H1 (cell line): ENCODE measurements around the gene PLD5. TPM values are rescaled to one million over a fixed set of nuclear protein-coding genes. Genes with fewer than 3 reads are reported as not detected.

ENCODE experiments used
- CTCF ChIA-PET: fragments of 300-600 bp; sonication (Branson Sonifier 250); formaldehyde crosslinking; loops from one replicate; lab custom pipeline; 2021; ENCODE audit not compliant: partially characterized antibody; lab: Charles Lee
- POLR2A ChIA-PET: fragments of 300-600 bp; sonication (Branson Sonifier 250); formaldehyde crosslinking; loops from one replicate; lab custom pipeline; 2021; ENCODE audit warnings: inconsistent platforms; ENCODE audit not compliant: partially characterized antibody; lab: Charles Lee
- DNase-seq, 2 experiments: peaks; one replicate each; pipeline versions ENCODE4 v3.0.0 to v3.0.0-alpha.2; 2010 to 2022; ENCODE audit warnings: low spot score in 2 of 2, low read depth in 1 of 2, mixed read lengths in 1 of 2
- FAIRE-seq: peaks from 2 replicates; lab custom pipeline; 2011; peaks lifted over from hg19 to GRCh38; lab: Jason Lieb, UNC
- H2AFZ ChIP-seq: 2 replicates; pipeline ENCODE4 v1.8.1; 2012; ENCODE audit warnings: low read length, inconsistent platforms
- H2AK5ac ChIP-seq: 2 replicates; pipeline ENCODE4 v1.6.1; 2013; ENCODE audit warnings: low read depth, low read length
- H2BK120ac ChIP-seq: replicated peaks from 2 replicates; pipeline ENCODE3; 2013; ENCODE audit warnings: low read depth, low read length, inconsistent platforms
- H2BK12ac ChIP-seq: 2 replicates; pipeline ENCODE4 v1.6.1; 2013; ENCODE audit warnings: low read depth, low read length
- H2BK15ac ChIP-seq: 2 replicates; pipeline ENCODE4 v1.6.1; 2013; ENCODE audit warnings: low read length
- H2BK20ac ChIP-seq: 2 replicates; pipeline ENCODE4 v1.6.1; 2013; ENCODE audit warnings: low read length
- H2BK5ac ChIP-seq: 2 replicates; pipeline ENCODE4 v1.6.1; 2013; ENCODE audit warnings: low read depth, low read length
- H3K14ac ChIP-seq: 2 replicates; pipeline ENCODE4 v1.6.1; 2013; ENCODE audit warnings: inconsistent platforms; ENCODE audit not compliant: insufficient read length
- H3K18ac ChIP-seq: 2 replicates; pipeline ENCODE4 v1.6.1; 2013; ENCODE audit warnings: low read length; ENCODE audit errors: extremely low read depth
- H3K23ac ChIP-seq: 2 replicates; pipeline ENCODE4 v1.6.1; 2013; ENCODE audit warnings: inconsistent platforms; ENCODE audit not compliant: insufficient read length
- H3K23me2 ChIP-seq: 2 replicates; pipeline ENCODE4 v1.6.1; 2013; ENCODE audit warnings: low read depth, low read length
- H3K27ac ChIP-seq: 2 replicates; pipeline ENCODE4 v1.6.1; 2011; ENCODE audit warnings: low read depth, low read length, inconsistent platforms
- H3K27me3 ChIP-seq, 4 experiments: replicated peaks in 1 of 4; 1 replicate in 1 of 4; 2 replicates in 3 of 4; pipeline versions ENCODE4 v1.6.1 to v1.8.1; 2011 to 2013; ENCODE audit warnings: low read length in 3 of 4, mild to moderate bottlenecking in 3 of 4, inconsistent platforms in 2 of 4, mixed read lengths in 2 of 4, moderate library complexity in 1 of 4; ENCODE audit not compliant: control insufficient read depth in 3 of 4, insufficient read depth in 3 of 4; ENCODE audit errors: extremely low read depth in 1 of 4
- H3K36me3 ChIP-seq, 4 experiments: 2 replicates each; pipeline versions ENCODE4 v1.6.1 to v1.8.1; 2011 to 2013; ENCODE audit warnings: mild to moderate bottlenecking in 4 of 4, low read length in 3 of 4, moderate library complexity in 2 of 4, control low read depth in 1 of 4, inconsistent platforms in 1 of 4; ENCODE audit not compliant: insufficient read depth in 4 of 4, control insufficient read depth in 2 of 4
- H3K4ac ChIP-seq: replicated peaks from 2 replicates; pipeline ENCODE3; 2013; ENCODE audit warnings: low read length, low read depth, mixed read lengths, inconsistent platforms; ENCODE audit not compliant: insufficient read length
- H3K4me1 ChIP-seq, 4 experiments: replicated peaks in 1 of 4; 1 replicate in 1 of 4; 2 replicates in 3 of 4; pipeline versions ENCODE4 v1.6.1 to v1.8.1; 2011 to 2013; ENCODE audit warnings: low read length in 3 of 4, inconsistent platforms in 2 of 4, mixed read lengths in 1 of 4; ENCODE audit not compliant: insufficient read depth in 4 of 4, control insufficient read depth in 3 of 4
- H3K4me2 ChIP-seq, 2 experiments: 2 replicates each; pipeline versions ENCODE4 v1.6.1 to v1.8.1; 2011 to 2013; ENCODE audit warnings: low read depth in 2 of 2, low read length in 2 of 2, control low read depth in 1 of 2, inconsistent platforms in 1 of 2, mild to moderate bottlenecking in 1 of 2; ENCODE audit not compliant: insufficient read depth in 1 of 2
- H3K4me3 ChIP-seq, 4 experiments: fragments of 200-600, 300-600 bp in 1 of 4; sonication (generic), shearing (Covaris generic), sonication (Bioruptor Twin) in 1 of 4; 2 replicates each; pipeline versions ENCODE4 v1.5.1 to v1.8.1; 2011 to 2016; ENCODE audit warnings: low read length in 4 of 4, low read depth in 3 of 4, control low read depth in 2 of 4, inconsistent platforms in 2 of 4, mild to moderate bottlenecking in 2 of 4, mixed read lengths in 1 of 4, moderate library complexity in 1 of 4; ENCODE audit not compliant: insufficient read depth in 2 of 4; ENCODE audit errors: extremely low read depth in 1 of 4
- H3K56ac ChIP-seq: replicated peaks from 2 replicates; pipeline ENCODE3; 2013; ENCODE audit warnings: low read depth, mild to moderate bottlenecking, mixed read lengths, low read length, inconsistent platforms; ENCODE audit not compliant: insufficient read length
- H3K79me1 ChIP-seq: 2 replicates; pipeline ENCODE4 v1.6.1; 2013; ENCODE audit warnings: low read depth, low read length, control low read depth
- H3K79me2 ChIP-seq, 2 experiments: 2 replicates each; pipeline versions ENCODE4 v1.6.1 to v1.8.1; 2012 to 2013; ENCODE audit warnings: low read length in 2 of 2, mild to moderate bottlenecking in 2 of 2, inconsistent platforms in 1 of 2; ENCODE audit not compliant: insufficient read depth in 2 of 2, control insufficient read depth in 1 of 2
- H3K9ac ChIP-seq, 4 experiments: replicated peaks in 1 of 4; 1 replicate in 1 of 4; 2 replicates in 3 of 4; pipeline versions ENCODE4 v1.6.1 to v1.8.1; 2011 to 2013; ENCODE audit warnings: low read depth in 3 of 4, low read length in 3 of 4, control low read depth in 2 of 4, mild to moderate bottlenecking in 2 of 4, moderate library complexity in 2 of 4, inconsistent platforms in 1 of 4; ENCODE audit errors: extremely low read depth in 1 of 4
- H3K9me3 ChIP-seq, 2 experiments: 2 replicates each; pipeline versions ENCODE4 v1.6.1 to v1.8.1; 2012 to 2013; ENCODE audit warnings: mild to moderate bottlenecking in 2 of 2, moderate library complexity in 2 of 2, control low read depth in 1 of 2, inconsistent platforms in 1 of 2, low read depth in 1 of 2, low read length in 1 of 2, mixed read lengths in 1 of 2; ENCODE audit not compliant: insufficient read depth in 2 of 2
- H4K20me1 ChIP-seq, 2 experiments: replicated peaks in 1 of 2; 2 replicates each; pipeline versions ENCODE3 to v1.8.1; 2011 to 2013; ENCODE audit warnings: inconsistent platforms in 2 of 2, low read length in 2 of 2, mild to moderate bottlenecking in 1 of 2; ENCODE audit not compliant: insufficient read depth in 2 of 2, control insufficient read depth in 1 of 2
- H4K5ac ChIP-seq: 2 replicates; pipeline ENCODE4 v1.6.1; 2013; ENCODE audit warnings: low read length, low read depth, mixed read lengths, inconsistent platforms; ENCODE audit not compliant: insufficient read length
- H4K8ac ChIP-seq: 2 replicates; pipeline ENCODE4 v1.8.0; 2013; ENCODE audit warnings: mild to moderate bottlenecking, moderate library complexity, low read length, inconsistent platforms; ENCODE audit not compliant: insufficient read depth; ENCODE audit errors: extremely low read depth
- H4K91ac ChIP-seq: replicated peaks from 2 replicates; pipeline ENCODE3; 2013; ENCODE audit warnings: low read length, mixed read lengths, inconsistent platforms; ENCODE audit not compliant: insufficient read length
- FOSL1 ChIP-seq: IDR thresholded peaks from 2 replicates; pipeline ENCODE4 v1.6.1; 2011; ENCODE audit warnings: mild to moderate bottlenecking, low read depth, low read length, moderate library complexity; ENCODE audit not compliant: insufficient read depth
- MAFK ChIP-seq: IDR thresholded peaks from 2 replicates; pipeline ENCODE4 v1.6.1; 2012; ENCODE audit warnings: low read depth, mild to moderate bottlenecking, improper control_type of control experiment, low read length
- SRF ChIP-seq: IDR thresholded peaks from 2 replicates; pipeline ENCODE4 v1.6.1; 2011; ENCODE audit warnings: mild to moderate bottlenecking, low read depth, low read length, moderate library complexity
- TBP ChIP-seq: IDR thresholded peaks from 2 replicates; pipeline ENCODE4 v1.6.1; 2011; ENCODE audit warnings: low read depth, low read length, improper control_type of control experiment
- TEAD4 ChIP-seq: IDR thresholded peaks from 2 replicates; pipeline ENCODE4 v1.6.1; 2012; ENCODE audit warnings: low read depth, low read length, inconsistent platforms, mixed read lengths
- WGBS, 2 experiments: shearing (Covaris generic) in 1 of 2; methylation state at CpG; one replicate each; pipeline versions ENCODE4 v1.1.6 to v1.1.7; 2013 to 2015; ENCODE audit warnings: low lambda C conversion rate in 2 of 2, mixed read lengths in 2 of 2, inconsistent platforms in 1 of 2, low coverage in 1 of 2, missing lambda C conversion rate in 1 of 2; ENCODE audit not compliant: insufficient replicate concordance in 2 of 2, insufficient coverage in 1 of 2, insufficient read length in 1 of 2; ENCODE audit errors: extremely low coverage in 1 of 2, missing lambda C conversion rate in 1 of 2; 5-methylcytosine and 5-hydroxymethylcytosine counted together
- polyA plus RNA-seq, 7 experiments: library from polyadenylated mRNA; depleted of rRNA in 3 of 7; stranded (reverse) in 5 of 7; unstranded in 2 of 7; fragments of >200 nt in 5 of 7; fragments of 200-250 nt in 2 of 7; gene quantifications; 1 replicate in 5 of 7; 2 replicates in 1 of 7; 4 replicates in 1 of 7; pipeline versions ENCODE4 v1.2.1 to v1.2.3, GENCODE V29; 2011 to 2013; ENCODE audit warnings: missing spikeins in 2 of 7, mixed read lengths in 2 of 7
- total RNA-seq: library from RNA; stranded (reverse); fragmentation: NEBNext Ultra II Directional; extraction: Animal tissue kit (Norgen Biotek cat#: 25700); gene quantifications from 2 replicates; pipeline ENCODE4 v1.2.1, GENCODE V29; 2021
- TF ChIP-seq, protein P1 (sequence below): IDR thresholded peaks from 2 replicates; pipeline ENCODE4 v1.6.1; 2011; ENCODE audit warnings: low read depth, mild to moderate bottlenecking, low read length; ENCODE audit not compliant: insufficient read depth
- TF ChIP-seq, protein P2 (sequence below): IDR thresholded peaks from 2 replicates; pipeline ENCODE4 v1.6.1; 2012; ENCODE audit warnings: inconsistent platforms

PLD5 gene
- total and polyA plus RNA-seq, 2 of the 8 experiments (the other 6 are each of a cell fraction or from before 2014, with no cell fraction given), result 0.86 to 8.5 TPM

DNA sequence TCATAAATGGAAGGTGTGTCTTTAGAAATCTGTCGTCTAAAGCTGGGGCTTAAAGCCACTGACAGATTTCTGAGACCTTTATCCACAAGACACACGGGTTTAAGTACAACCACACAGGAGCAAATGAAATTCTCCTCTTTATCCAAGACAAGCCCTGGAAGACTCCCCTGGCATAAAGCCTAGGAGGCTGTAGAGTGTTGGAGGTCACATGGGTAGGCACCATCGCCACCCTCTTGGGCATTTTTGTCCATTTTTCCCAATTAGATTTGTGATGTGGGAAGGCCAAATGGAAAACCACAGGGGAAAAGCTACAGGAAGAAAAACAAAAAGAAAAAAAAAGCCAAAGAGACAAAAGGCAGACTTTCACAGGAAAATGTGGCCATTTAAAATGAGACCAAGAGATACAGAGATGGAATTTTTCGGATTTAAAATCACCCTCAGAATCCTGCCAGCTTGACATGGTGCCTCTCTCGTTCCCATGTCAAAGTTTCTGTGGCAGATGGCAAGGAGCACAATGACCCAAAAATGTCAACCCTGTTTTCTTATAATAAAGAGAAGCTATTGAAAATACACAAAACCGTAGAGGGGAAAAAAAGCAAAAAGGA is 91.9 kb downstream of the PLD5 start:
- no peak overlapping the region for H4K5ac ChIP-seq
- H4K91ac ChIP-seq, result no peak overlapping the region
- DNase-seq, result no peak
- no peak overlapping the region for H4K8ac ChIP-seq
- WGBS, 2 experiments, result 92% methylated on average over 6 of the region's 6 CpGs; no CpG with 5 or more reads in 1 of the 2 experiments
- no peaks in the 10 kb centered on the region for H3K23me2 ChIP-seq
- H4K20me1 ChIP-seq, result no peaks in the 10 kb centered on the region
- no peak overlapping the region for H3K9ac ChIP-seq
- H2BK5ac ChIP-seq, result no peak overlapping the region
- CTCF ChIA-PET, result interaction anchor here (0.7 to 1.6 kb wide), 3 partner anchors 9 to 125 kb away, joined by 3 to 4 read pairs (median 3); no protein-coding TSS in a partner anchor
- no peaks in the 10 kb centered on the region for H3K79me2 ChIP-seq
- H3K4me2 ChIP-seq, result no peak overlapping the region
- no peak overlapping the region for H3K56ac ChIP-seq
- POLR2A ChIA-PET, result no interaction called here
- H3K4me3 ChIP-seq, result no peak overlapping the region
- H3K27ac ChIP-seq, result no peak overlapping the region
- no peak overlapping the region for H2AFZ ChIP-seq
- H3K9me3 ChIP-seq, result no peaks in the 10 kb centered on the region
- no peak overlapping the region for H2BK12ac ChIP-seq
- H3K4ac ChIP-seq, result no peak overlapping the region
- no peak overlapping the region for H2BK120ac ChIP-seq
- H2BK20ac ChIP-seq, result no peak overlapping the region
- H3K23ac ChIP-seq, result no peak overlapping the region
- H2BK15ac ChIP-seq, result no peak overlapping the region
- FAIRE-seq, result no peak
- TF ChIP-seq FOSL1, result no peak
- TF ChIP-seq TBP, result no peak
- TF ChIP-seq MAFK, result no peak
- TF ChIP-seq, protein P1, sequence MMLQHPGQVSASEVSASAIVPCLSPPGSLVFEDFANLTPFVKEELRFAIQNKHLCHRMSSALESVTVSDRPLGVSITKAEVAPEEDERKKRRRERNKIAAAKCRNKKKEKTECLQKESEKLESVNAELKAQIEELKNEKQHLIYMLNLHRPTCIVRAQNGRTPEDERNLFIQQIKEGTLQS, result no peak
- TF ChIP-seq, protein P2, sequence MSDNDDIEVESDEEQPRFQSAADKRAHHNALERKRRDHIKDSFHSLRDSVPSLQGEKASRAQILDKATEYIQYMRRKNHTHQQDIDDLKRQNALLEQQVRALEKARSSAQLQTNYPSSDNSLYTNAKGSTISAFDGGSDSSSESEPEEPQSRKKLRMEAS, result no peak
- TF ChIP-seq TEAD4, result no peak
- TF ChIP-seq SRF, result no peak
- H3K36me3 ChIP-seq, result no peaks in the 10 kb centered on the region
- H3K18ac ChIP-seq, result no peak overlapping the region
- no peaks in the 10 kb centered on the region for H3K79me1 ChIP-seq
- H3K27me3 ChIP-seq, result no peaks in the 10 kb centered on the region
- no peaks in the 10 kb centered on the region for H3K4me1 ChIP-seq
- H3K14ac ChIP-seq, result no peak overlapping the region
- no peak overlapping the region for H2AK5ac ChIP-seq
